HepG2 (cell line): ENCODE measurements around the gene CISD1. TPM values are rescaled to one million over a fixed set of nuclear protein-coding genes. Genes with fewer than 3 reads are reported as not detected.

Source experiments
- ARNT2 ChIP-seq: sonication (generic); formaldehyde crosslinking; IDR thresholded peaks from 2 replicates; pipeline ENCODE4 v1.8.0; 2022; ENCODE audit warnings: mild to moderate bottlenecking, low read depth, missing genetic modification reagents, moderate library complexity
- CHCHD3 ChIP-seq: sonication (generic); formaldehyde crosslinking; IDR thresholded peaks from 2 replicates; pipeline ENCODE4 v1.8.0; 2022; ENCODE audit warnings: mild to moderate bottlenecking, missing genetic modification reagents, moderate library complexity
- CHD2 ChIP-seq: IDR thresholded peaks from 2 replicates; pipeline ENCODE4 v1.6.1; 2011; ENCODE audit warnings: low read depth, low read length, improper control_type of control experiment
- EED ChIP-seq: sonication (generic); formaldehyde crosslinking; IDR thresholded peaks from 2 replicates; pipeline ENCODE4 v1.5.0; 2020; ENCODE audit warnings: mild to moderate bottlenecking, missing genetic modification reagents
- ETV5 ChIP-seq: IDR thresholded peaks from 2 replicates; pipeline ENCODE4 v1.6.1; 2018; ENCODE audit warnings: missing biosample characterization, missing genetic modification reagents, inconsistent platforms, borderline replicate concordance
- ISX ChIP-seq: sonication (generic); formaldehyde crosslinking; conservative IDR thresholded peaks from 2 replicates; pipeline ENCODE4 v1.5.0; 2020; ENCODE audit warnings: missing genetic modification reagents
- KDM6A ChIP-seq: IDR thresholded peaks from 2 replicates; pipeline ENCODE4 v1.6.1; 2016; ENCODE audit warnings: low read depth
- MTA1 ChIP-seq: sonication (generic); formaldehyde crosslinking; IDR thresholded peaks from 2 replicates; pipeline ENCODE4 v1.4.0; 2020; ENCODE audit warnings: missing genetic modification reagents, mild to moderate bottlenecking, borderline replicate concordance
- NFIC ChIP-seq: IDR thresholded peaks from 2 replicates; pipeline ENCODE4 v1.6.1; 2012; ENCODE audit warnings: mild to moderate bottlenecking, low read length, inconsistent platforms
- RELA ChIP-seq: sonication (generic); formaldehyde crosslinking; IDR thresholded peaks from 2 replicates; pipeline ENCODE4 v1.4.0; 2020; ENCODE audit warnings: missing genetic modification reagents
- SUZ12 ChIP-seq: fragments of 150-350 bp; IDR thresholded peaks from 2 replicates; pipeline ENCODE4 v1.6.1; 2014; ENCODE audit warnings: low read depth, low read length
- TBX2 ChIP-seq: sonication (generic); formaldehyde crosslinking; IDR thresholded peaks from 2 replicates; pipeline ENCODE4 v1.5.0; 2020; ENCODE audit warnings: missing genetic modification reagents, mild to moderate bottlenecking, borderline replicate concordance
- TCF7 ChIP-seq: sonication (generic); IDR thresholded peaks from 2 replicates; pipeline ENCODE4 v1.6.1; 2016; ENCODE audit warnings: antibody characterized with exemption, low read depth
- ZFP90 ChIP-seq: sonication (generic); formaldehyde crosslinking; IDR thresholded peaks from 2 replicates; pipeline ENCODE4 v1.8.0; 2022; ENCODE audit warnings: missing genetic modification reagents, mild to moderate bottlenecking, inconsistent platforms, borderline replicate concordance
- ZKSCAN1 ChIP-seq: fragments of 150-350 bp; IDR thresholded peaks from 2 replicates; pipeline ENCODE4 v1.6.1; 2014; ENCODE audit warnings: low read length
- ZNF563 ChIP-seq: sonication (generic); formaldehyde crosslinking; IDR thresholded peaks from 2 replicates; pipeline ENCODE4 v1.8.0; 2022; ENCODE audit warnings: mild to moderate bottlenecking, moderate library complexity, missing genetic modification reagents
- ZNF572 ChIP-seq: sonication (generic); formaldehyde crosslinking; IDR thresholded peaks from 2 replicates; pipeline ENCODE4 v1.5.1; 2020; ENCODE audit warnings: mild to moderate bottlenecking, missing genetic modification reagents
- ZNF737 ChIP-seq: sonication (generic); formaldehyde crosslinking; IDR thresholded peaks from 2 replicates; pipeline ENCODE4 v1.5.0; 2020; ENCODE audit warnings: missing genetic modification reagents, mild to moderate bottlenecking, borderline replicate concordance
- polyA plus RNA-seq, 8 experiments: library from polyadenylated mRNA; depleted of rRNA in 3 of 8; stranded (reverse) in 7 of 8; unstranded in 1 of 8; fragments of >200 nt; fragmentation: Illumina TruSeq in 4 of 8; extraction: Trizol in 4 of 8; gene quantifications; 2 replicates each; pipeline versions ENCODE4 v1.2.1 to v1.2.3, GENCODE V29; 2011 to 2016; ENCODE audit warnings: low read depth in 4 of 8, missing spikeins in 1 of 8, mixed read lengths in 1 of 8; ENCODE audit not compliant: insufficient read depth in 1 of 8
- total RNA-seq, 5 experiments: library from RNA; depleted of rRNA; stranded (reverse); fragments of >200 nt; fragmentation: Illumina TruSeq; extraction: Trizol; gene quantifications; 2 replicates each; pipeline ENCODE4 v1.2.3, GENCODE V29; 2016; ENCODE audit warnings: low read depth in 1 of 5
- TF ChIP-seq, protein P1 (sequence below): sonication (generic); formaldehyde crosslinking; IDR thresholded peaks from 2 replicates; pipeline ENCODE4 v1.9.0; 2021; ENCODE audit warnings: missing genetic modification reagents, mild to moderate bottlenecking, borderline replicate concordance
- TF ChIP-seq, protein P2 (sequence below): sonication (generic); formaldehyde crosslinking; IDR thresholded peaks from 2 replicates; pipeline ENCODE4 v1.4.0; 2020; ENCODE audit warnings: missing genetic modification reagents
- TF ChIP-seq, protein P3 (sequence below): sonication (generic); formaldehyde crosslinking; IDR thresholded peaks from 2 replicates; pipeline ENCODE4 v1.8.0; 2022; ENCODE audit warnings: mild to moderate bottlenecking, missing genetic modification reagents, borderline replicate concordance

CISD1 gene
- total and polyA plus RNA-seq, 2 of the 13 experiments (the other 11 are each of a cell fraction or from before 2014, with no cell fraction given) = 63.4 to 78.9 TPM

DNA sequence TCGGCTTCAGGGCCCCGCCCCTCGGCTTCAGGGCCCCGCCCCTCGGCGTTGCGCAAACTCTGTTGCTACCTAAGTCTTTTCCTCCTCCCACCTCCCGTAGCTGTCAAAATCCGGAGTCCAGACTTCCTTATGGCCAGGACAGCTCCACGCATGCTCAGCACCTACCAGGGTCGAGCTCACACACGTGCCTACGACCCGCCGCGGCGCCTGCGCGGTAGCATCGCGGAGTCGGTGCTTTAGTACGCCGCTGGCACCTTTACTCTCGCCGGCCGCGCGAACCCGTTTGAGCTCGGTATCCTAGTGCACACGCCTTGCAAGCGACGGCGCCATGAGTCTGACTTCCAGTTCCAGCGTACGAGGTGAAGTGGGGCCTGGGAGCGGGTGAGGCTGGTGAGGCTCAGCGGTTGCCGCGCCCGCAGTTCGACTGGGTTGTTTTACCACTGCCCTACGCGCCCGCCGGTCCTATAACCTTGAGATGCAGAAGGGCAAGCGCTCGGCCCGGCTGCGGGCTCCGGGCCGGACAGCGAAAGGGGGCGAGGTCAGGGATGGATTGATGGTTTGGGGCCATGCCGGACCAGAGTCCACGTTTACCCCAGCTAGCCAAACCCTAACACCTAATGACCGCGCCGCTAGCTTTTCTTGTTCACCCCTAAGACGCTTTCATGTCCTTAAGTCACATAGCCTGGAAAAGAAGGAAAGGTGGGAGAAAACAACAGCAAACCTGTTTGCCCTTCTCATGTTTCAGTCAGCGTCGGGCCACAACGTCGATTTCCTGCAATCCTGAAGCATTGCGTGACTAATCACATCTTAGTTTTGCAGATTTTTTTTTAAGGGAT is at the start of gene CISD1 (continued):
- TF ChIP-seq, protein P1, sequence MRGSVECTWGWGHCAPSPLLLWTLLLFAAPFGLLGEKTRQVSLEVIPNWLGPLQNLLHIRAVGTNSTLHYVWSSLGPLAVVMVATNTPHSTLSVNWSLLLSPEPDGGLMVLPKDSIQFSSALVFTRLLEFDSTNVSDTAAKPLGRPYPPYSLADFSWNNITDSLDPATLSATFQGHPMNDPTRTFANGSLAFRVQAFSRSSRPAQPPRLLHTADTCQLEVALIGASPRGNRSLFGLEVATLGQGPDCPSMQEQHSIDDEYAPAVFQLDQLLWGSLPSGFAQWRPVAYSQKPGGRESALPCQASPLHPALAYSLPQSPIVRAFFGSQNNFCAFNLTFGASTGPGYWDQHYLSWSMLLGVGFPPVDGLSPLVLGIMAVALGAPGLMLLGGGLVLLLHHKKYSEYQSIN (CRISPR knock-in tag) = peak; percentile 91; the same call in 1 of the 2 replicates
- no peak for TF ChIP-seq ZKSCAN1
- peak; percentile 60; the same call in 1 of the 2 replicates for TF ChIP-seq ISX (CRISPR knock-in tag)
- TF ChIP-seq ZFP90 (CRISPR knock-in tag) = peak; percentile 97
- no peak for TF ChIP-seq SUZ12
- TF ChIP-seq, protein P2, sequence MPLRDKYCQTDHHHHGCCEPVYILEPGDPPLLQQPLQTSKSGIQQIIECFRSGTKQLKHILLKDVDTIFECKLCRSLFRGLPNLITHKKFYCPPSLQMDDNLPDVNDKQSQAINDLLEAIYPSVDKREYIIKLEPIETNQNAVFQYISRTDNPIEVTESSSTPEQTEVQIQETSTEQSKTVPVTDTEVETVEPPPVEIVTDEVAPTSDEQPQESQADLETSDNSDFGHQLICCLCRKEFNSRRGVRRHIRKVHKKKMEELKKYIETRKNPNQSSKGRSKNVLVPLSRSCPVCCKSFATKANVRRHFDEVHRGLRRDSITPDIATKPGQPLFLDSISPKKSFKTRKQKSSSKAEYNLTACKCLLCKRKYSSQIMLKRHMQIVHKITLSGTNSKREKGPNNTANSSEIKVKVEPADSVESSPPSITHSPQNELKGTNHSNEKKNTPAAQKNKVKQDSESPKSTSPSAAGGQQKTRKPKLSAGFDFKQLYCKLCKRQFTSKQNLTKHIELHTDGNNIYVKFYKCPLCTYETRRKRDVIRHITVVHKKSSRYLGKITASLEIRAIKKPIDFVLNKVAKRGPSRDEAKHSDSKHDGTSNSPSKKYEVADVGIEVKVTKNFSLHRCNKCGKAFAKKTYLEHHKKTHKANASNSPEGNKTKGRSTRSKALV (CRISPR knock-in tag) = peak; percentile 94
- peak; percentile 71; the same call in 1 of the 2 replicates for TF ChIP-seq MTA1 (CRISPR knock-in tag)
- TF ChIP-seq ZNF572 (CRISPR knock-in tag) = peak; percentile 87; the same call in 1 of the 2 replicates
- no peak for TF ChIP-seq NFIC
- peak; percentile 97 for TF ChIP-seq ZNF563 (CRISPR knock-in tag)
- TF ChIP-seq TCF7 = no peak
- TF ChIP-seq EED = peak; percentile 94
- 0 out of 2 replicates have a peak, but pooled peaks have one; percentile 51 for TF ChIP-seq ETV5
- TF ChIP-seq, protein P3, sequence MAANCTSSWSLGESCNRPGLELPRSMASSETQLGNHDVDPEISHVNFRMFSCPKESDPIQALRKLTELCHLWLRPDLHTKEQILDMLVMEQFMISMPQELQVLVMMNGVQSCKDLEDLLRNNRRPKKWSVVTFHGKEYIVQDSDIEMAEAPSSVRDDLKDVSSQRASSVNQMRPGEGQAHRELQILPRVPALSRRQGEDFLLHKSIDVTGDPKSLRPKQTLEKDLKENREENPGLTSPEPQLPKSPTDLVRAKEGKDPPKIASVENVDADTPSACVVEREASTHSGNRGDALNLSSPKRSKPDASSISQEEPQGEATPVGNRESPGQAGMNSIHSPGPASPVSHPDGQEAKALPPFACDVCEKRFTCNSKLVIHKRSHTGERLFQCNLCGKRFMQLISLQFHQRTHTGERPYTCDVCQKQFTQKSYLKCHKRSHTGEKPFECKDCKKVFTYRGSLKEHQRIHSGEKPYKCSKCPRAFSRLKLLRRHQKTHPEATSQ (CRISPR knock-in tag) = peak; percentile 97
- TF ChIP-seq RELA = 0 out of 2 replicates have a peak, but pooled peaks have one; percentile 56
- TF ChIP-seq CHCHD3 = peak; percentile 98
- TF ChIP-seq TBX2 = peak; percentile 97
- no peak for TF ChIP-seq KDM6A (CRISPR knock-in tag)
- TF ChIP-seq ZNF737 (CRISPR knock-in tag) = peak; percentile 95; the same call in 1 of the 2 replicates
- peak; percentile 87 for TF ChIP-seq CHD2
- TF ChIP-seq ARNT2 = peak; percentile 94
